ENCODE measurements around the gene KPNA5. TPM values are rescaled to one million over a fixed set of nuclear protein-coding genes. Genes with fewer than 3 reads are reported as not detected.

Gene KPNA5
- total RNA-seq, 1 donor from 2014 or later: 18.1 TPM

GRCh38 chr6:116763906-116764628 lies 83.1 kb downstream of the KPNA5 start:
- DNase-seq (no peak), ATAC-seq (no peak)
- Histone ChIP-seq H3K4me1 (peaks cover 10% of the 10 kb centered on the region), H3K36me3 (no peaks in the 10 kb centered on the region), H3K9me3 (no peaks in the 10 kb centered on the region), H3K27me3 (peaks cover 30% of the 10 kb centered on the region), H3K27ac (no peak overlapping the region), H3K4me3 (peak overlapping the region; percentile 59)
- intact Hi-C loops (cut with DNase I): no loop called here
- no peak for TF ChIP-seq CTCF (IDR thresholded peaks at IDR 0.05)

- intact Hi-C loops (cut with DNase I): no loop called here
- DNase-seq (no peak), ATAC-seq (peak; percentile 32)
- Histone ChIP-seq H3K27me3 (peaks cover 30% of the 10 kb centered on the region), H3K27ac (peak overlapping the region; percentile 47), H3K4me1 (peaks cover 10% of the 10 kb centered on the region), H3K9me3 (no peaks in the 10 kb centered on the region), H3K4me3 (peak overlapping the region; percentile 59), H3K36me3 (no peaks in the 10 kb centered on the region)
- TF ChIP-seq CTCF (IDR thresholded peaks at IDR 0.05): no peak
Observed at GRCh38 chr6:116764629-116764960, 83.6 kb downstream of the KPNA5 start.

- Histone ChIP-seq H3K4me1 (peaks cover 10% of the 10 kb centered on the region), H3K36me3 (no peaks in the 10 kb centered on the region), H3K27ac (peak within 1 kb of the TSS; percentile 47), H3K27me3 (peaks cover 30% of the 10 kb centered on the region), H3K9me3 (no peaks in the 10 kb centered on the region), H3K4me3 (peak within 1 kb of the TSS; percentile 59)
- DNase-seq (no peak), ATAC-seq (peak; percentile 75)
- no peak for TF ChIP-seq CTCF (IDR thresholded peaks at IDR 0.05)
- intact Hi-C loops (cut with DNase I): no loop called here
Observed at GRCh38 chr6:116764961-116765841, 84.2 kb downstream of the KPNA5 start, which contains the start of gene FAM162B. TSS of gene FAM162B (minus strand) at chr6:116765719. CDS start at chr6:116765576, 143 bp downstream.

- no peaks in the 10 kb centered on the region for H3K36me3 ChIP-seq
- H3K27me3 ChIP-seq: peaks cover 30% of the 10 kb centered on the region
- H3K4me1 ChIP-seq: peaks cover 10% of the 10 kb centered on the region
- TF ChIP-seq CTCF (IDR thresholded peaks at IDR 0.05): no peak
- no peaks in the 10 kb centered on the region for H3K9me3 ChIP-seq
- ATAC-seq (no peak), DNase-seq (no peak)
- no peak overlapping the region for H3K4me3 ChIP-seq
- H3K27ac ChIP-seq: no peak overlapping the region
- intact Hi-C loops (cut with DNase I): no loop called here
Observed at GRCh38 chr6:116766506-116767176, 85.6 kb downstream of the KPNA5 start.

- ATAC-seq: no peak
- H3K27me3 ChIP-seq: peaks cover 30% of the 10 kb centered on the region
- H3K4me3 ChIP-seq: no peak overlapping the region
- intact Hi-C loops (cut with DNase I): no loop called here
- TF ChIP-seq CTCF (IDR thresholded peaks at IDR 0.05): no peak
- no peak for DNase-seq
- H3K9me3 ChIP-seq: no peaks in the 10 kb centered on the region
- H3K36me3 ChIP-seq: no peaks in the 10 kb centered on the region
- no peak overlapping the region for H3K27ac ChIP-seq
- H3K4me1 ChIP-seq: peaks cover 10% of the 10 kb centered on the region
Observed at GRCh38 chr6:116767715-116768114, 86.7 kb downstream of the KPNA5 start.
